Effector memory CD4-positive, alpha-beta T cell (primary cell): Measurements from ENCODE around the gene ACVR1C.

Experiments used
- DNase-seq, 3 donors: peaks; one replicate each; pipeline ENCODE4 v3.0.0-alpha.2; 2020
- H3K27ac ChIP-seq: 2 replicates; pipeline ENCODE4 v1.7.0; 2013; ENCODE audit warnings: mild to moderate bottlenecking, low read length, moderate library complexity; ENCODE audit not compliant: insufficient read depth, poor library complexity, severe bottlenecking
- H3K27me3 ChIP-seq: replicated peaks from 2 replicates; pipeline ENCODE4 v1.7.0; 2013; ENCODE audit warnings: mild to moderate bottlenecking, low read length; ENCODE audit not compliant: insufficient read depth, control insufficient read depth, poor library complexity, severe bottlenecking
- H3K36me3 ChIP-seq: 2 replicates; pipeline ENCODE4 v1.7.0; 2013; ENCODE audit warnings: mild to moderate bottlenecking, low read length, moderate library complexity; ENCODE audit not compliant: control insufficient read depth, insufficient read depth
- H3K4me1 ChIP-seq: 2 replicates; pipeline ENCODE4 v1.7.0; 2013; ENCODE audit warnings: low read length, mild to moderate bottlenecking; ENCODE audit not compliant: control insufficient read depth, insufficient read depth, poor library complexity, severe bottlenecking
- H3K4me3 ChIP-seq: 2 replicates; pipeline ENCODE4 v1.7.0; 2013; ENCODE audit warnings: low read length, low read depth, mild to moderate bottlenecking; ENCODE audit not compliant: insufficient read depth, poor library complexity, severe bottlenecking
- H3K9me3 ChIP-seq: 2 replicates; pipeline ENCODE4 v1.7.0; 2013; ENCODE audit warnings: mild to moderate bottlenecking, low read length, moderate library complexity; ENCODE audit not compliant: control insufficient read depth
- total RNA-seq, 3 donors: gene quantifications; one replicate each; lab custom pipeline; 2026; lab: John Stamatoyannopoulos, UW

Gene ACVR1C
- total RNA-seq, result 6.5 to 12.4 (median 8.1) reads per million in 3 donors

GRCh38 chr2:157628477-157629415 lies at the start of gene ACVR1C:
TSS of gene ACVR1C (minus strand) at chr2:157628864. CDS start at chr2:157628644, 220 bp downstream.
- DNase-seq, result peak; percentile 63 to 68 (median 65)
- peak within 1 kb of the TSS; percentile 64 for H3K27ac ChIP-seq
- H3K4me3 ChIP-seq, result peak within 1 kb of the TSS; percentile 97
- H3K27me3 ChIP-seq, result no peaks in the 10 kb centered on the region
- H3K36me3 ChIP-seq, result no peaks in the 10 kb centered on the region
- H3K9me3 ChIP-seq, result no peaks in the 10 kb centered on the region
- peaks cover 12% of the 10 kb centered on the region for H3K4me1 ChIP-seq

- Histone ChIP-seq H3K27ac (no peak overlapping the region), H3K27me3 (no peaks in the 10 kb centered on the region), H3K9me3 (no peaks in the 10 kb centered on the region), H3K36me3 (no peaks in the 10 kb centered on the region), H3K4me1 (no peaks in the 10 kb centered on the region), H3K4me3 (no peak overlapping the region)
- DNase-seq, result no peak
Observed at GRCh38 chr2:157677941-157678340, 49.3 kb upstream of the ACVR1C start.

DNA sequence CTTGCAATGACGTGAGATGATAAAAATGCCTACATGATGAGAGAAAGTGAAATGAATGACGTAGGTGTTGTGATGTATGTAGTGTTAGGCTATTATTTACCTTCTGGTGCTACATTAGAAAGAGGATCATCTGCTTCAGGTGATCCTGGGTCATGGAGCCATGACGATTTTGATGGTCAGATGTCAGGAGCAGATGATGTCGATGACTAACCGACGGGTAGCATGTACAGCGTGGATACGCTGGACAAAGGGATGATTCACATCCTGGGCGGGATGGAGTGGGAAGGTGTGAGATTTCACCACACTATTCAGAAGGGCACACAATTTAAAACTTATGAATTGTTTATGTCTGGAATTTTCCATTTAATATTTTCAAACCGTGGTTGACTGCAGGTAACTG lies 43.5 kb upstream of the ACVR1C start:
- DNase-seq, result no peak
- Histone ChIP-seq H3K9me3 (no peaks in the 10 kb centered on the region), H3K4me1 (no peaks in the 10 kb centered on the region), H3K27ac (no peak overlapping the region), H3K36me3 (no peaks in the 10 kb centered on the region), H3K27me3 (no peaks in the 10 kb centered on the region), H3K4me3 (no peak overlapping the region)

DNA sequence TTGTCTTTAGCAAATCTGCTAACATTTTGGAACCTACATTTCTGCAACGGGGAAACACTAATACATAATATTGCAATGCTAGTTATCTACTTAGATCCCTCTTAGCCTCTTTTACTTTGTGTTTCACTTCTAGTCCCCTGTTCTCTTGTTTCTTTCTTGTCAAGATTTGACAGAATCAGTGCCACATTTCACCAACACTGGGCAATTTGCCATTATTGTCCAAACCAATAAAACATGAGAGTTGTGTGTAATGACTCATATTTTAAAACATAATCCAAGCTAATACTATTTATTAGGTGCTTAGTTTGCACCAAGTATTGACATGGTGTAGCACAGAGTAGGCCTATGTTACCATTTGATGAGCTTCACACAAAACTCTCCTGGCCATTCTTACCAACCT lies 33.7 kb upstream of the ACVR1C start:
- no peaks in the 10 kb centered on the region for H3K4me1 ChIP-seq
- H3K4me3 ChIP-seq, result no peak overlapping the region
- no peaks in the 10 kb centered on the region for H3K27me3 ChIP-seq
- DNase-seq, result no peak
- no peaks in the 10 kb centered on the region for H3K9me3 ChIP-seq
- H3K27ac ChIP-seq, result no peak overlapping the region
- H3K36me3 ChIP-seq, result no peaks in the 10 kb centered on the region

DNA sequence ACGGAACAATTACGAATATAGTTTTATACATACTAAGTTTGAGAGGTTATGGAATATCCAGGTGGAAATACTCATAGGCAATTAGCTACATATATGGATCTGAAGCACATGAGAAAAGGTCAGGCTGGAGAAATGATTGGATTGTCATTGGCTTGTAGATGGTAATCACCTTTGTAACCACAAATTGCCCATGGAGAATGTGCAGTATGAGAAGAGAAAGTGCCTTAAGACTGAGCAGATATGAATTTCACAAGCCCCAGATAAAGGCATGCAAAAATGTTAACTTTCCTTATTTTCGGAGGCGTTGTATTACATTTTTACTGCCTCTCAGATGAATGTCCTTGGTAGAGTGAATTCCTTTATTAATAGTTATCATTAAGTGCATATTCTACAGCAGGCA lies 33.1 kb upstream of the ACVR1C start:
- H3K4me1 ChIP-seq, result no peaks in the 10 kb centered on the region
- no peaks in the 10 kb centered on the region for H3K36me3 ChIP-seq
- H3K27me3 ChIP-seq, result no peaks in the 10 kb centered on the region
- no peak overlapping the region for H3K27ac ChIP-seq
- no peaks in the 10 kb centered on the region for H3K9me3 ChIP-seq
- no peak for DNase-seq
- no peak overlapping the region for H3K4me3 ChIP-seq

DNA sequence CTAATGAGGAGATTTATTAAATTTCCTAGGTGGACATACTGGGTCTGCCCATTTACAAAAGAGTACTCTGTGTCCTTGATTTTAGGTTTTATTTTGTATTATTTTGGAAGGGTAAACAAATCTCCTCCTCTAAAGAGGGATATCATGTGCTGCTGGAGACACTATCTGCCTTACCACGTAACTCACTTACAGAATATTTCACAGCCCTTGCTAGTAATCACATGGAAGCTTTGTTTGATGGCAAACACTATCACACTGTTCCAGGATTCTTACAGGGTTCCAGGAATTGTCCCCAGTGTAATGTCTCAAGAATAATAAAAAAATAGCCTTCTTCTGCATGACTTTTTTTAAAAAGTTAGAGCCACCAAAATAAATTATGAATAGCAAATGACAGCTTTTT lies 29.2 kb upstream of the ACVR1C start:
- Histone ChIP-seq H3K9me3 (no peaks in the 10 kb centered on the region), H3K4me3 (no peak overlapping the region), H3K27ac (no peak overlapping the region), H3K4me1 (no peaks in the 10 kb centered on the region), H3K27me3 (no peaks in the 10 kb centered on the region), H3K36me3 (no peaks in the 10 kb centered on the region)
- DNase-seq, result no peak

GRCh38 chr2:157657101-157657500 lies 28.4 kb upstream of the ACVR1C start:
- no peak overlapping the region for H3K27ac ChIP-seq
- no peaks in the 10 kb centered on the region for H3K9me3 ChIP-seq
- no peak overlapping the region for H3K4me3 ChIP-seq
- H3K27me3 ChIP-seq, result no peaks in the 10 kb centered on the region
- no peak for DNase-seq
- H3K36me3 ChIP-seq, result no peaks in the 10 kb centered on the region
- no peaks in the 10 kb centered on the region for H3K4me1 ChIP-seq

DNA sequence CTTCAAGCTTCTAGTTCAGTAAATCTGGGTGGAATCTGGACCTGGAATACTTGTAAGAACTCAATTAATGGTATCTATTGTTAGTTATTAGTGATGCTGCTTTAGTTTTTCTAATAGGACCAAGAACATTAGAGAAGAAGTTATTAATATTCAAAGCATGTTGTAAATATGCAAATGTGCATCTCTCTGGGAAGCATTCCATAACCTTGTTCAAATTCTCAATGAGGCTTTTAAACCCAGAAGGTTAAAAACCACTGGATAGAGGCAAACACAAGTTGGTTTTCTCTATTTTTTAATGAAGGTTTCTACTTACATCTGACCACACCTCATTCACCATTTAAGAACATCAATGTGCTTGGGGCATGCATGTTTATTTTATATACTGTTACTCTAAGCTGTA lies 16.1 kb upstream of the ACVR1C start:
- Histone ChIP-seq H3K4me3 (no peak overlapping the region), H3K9me3 (no peaks in the 10 kb centered on the region), H3K4me1 (no peaks in the 10 kb centered on the region), H3K27me3 (no peaks in the 10 kb centered on the region), H3K27ac (no peak overlapping the region), H3K36me3 (no peaks in the 10 kb centered on the region)
- DNase-seq, result no peak

DNA sequence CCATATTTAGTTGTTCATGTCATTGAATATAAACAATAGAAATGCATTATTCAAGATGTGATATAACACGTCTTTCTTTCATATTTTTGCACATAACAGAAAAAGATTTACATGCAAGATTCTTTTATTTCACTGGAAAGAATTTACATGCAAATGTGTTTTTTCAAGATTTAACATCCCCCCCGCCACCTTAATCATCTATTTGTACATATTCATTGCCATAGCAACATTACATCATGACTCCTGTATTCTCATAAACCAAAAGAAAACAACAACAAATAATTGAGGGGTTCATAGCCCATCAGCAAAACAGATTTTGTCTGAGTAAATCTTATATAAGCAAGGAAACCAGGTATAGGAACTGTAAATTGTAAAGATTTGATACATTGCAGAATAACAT lies 3.2 kb upstream of the ACVR1C start:
- H3K27me3 ChIP-seq, result no peaks in the 10 kb centered on the region
- no peaks in the 10 kb centered on the region for H3K9me3 ChIP-seq
- H3K27ac ChIP-seq, result no peak overlapping the region
- peaks cover 8% of the 10 kb centered on the region for H3K4me1 ChIP-seq
- H3K36me3 ChIP-seq, result no peaks in the 10 kb centered on the region
- no peak overlapping the region for H3K4me3 ChIP-seq
- no peak for DNase-seq
